GM12878 (cell line): ENCODE data around the gene CAPN9. TPM values are rescaled to one million over a fixed set of nuclear protein-coding genes. Genes with fewer than 3 reads are reported as not detected.

Experiments used
- ATAC-seq: fragments of 200-7000 bp; cut with Tn5 transposase; 3 replicates; pipeline ENCODE4 v1.9.1; 2020; ENCODE audit warnings: mild to moderate bottlenecking, moderate library complexity
- BruUV-seq: library from RNA; stranded (reverse); fragments of 400-500 nt; replicated peaks from 2 replicates; lab custom pipeline; 2021; lab: Mats Ljungman, UMichigan
- CTCF ChIA-PET: fragments of 300-600 bp; sonication (Branson Sonifier 250); formaldehyde crosslinking; extraction: SDS; loops from one replicate; lab custom pipeline; 2021; ENCODE audit warnings: inconsistent platforms; lab: Yijun Ruan, JAX
- POLR2A ChIA-PET: fragments of 350-600 bp; formaldehyde crosslinking; extraction: SDS; loops from one replicate; lab custom pipeline; 2021; ENCODE audit warnings: inconsistent platforms; lab: Charles Lee
- RAD21 ChIA-PET: fragments of 300-600 bp; sonication (Branson Sonifier 250); formaldehyde crosslinking; loops from one replicate; lab custom pipeline; 2023; ENCODE audit warnings: antibody characterized with exemption; ENCODE audit not compliant: unreplicated experiment; lab: Charles Lee
- SMC1A ChIA-PET: fragments of 300-600 bp; sonication (Branson Sonifier 250); formaldehyde crosslinking; loops from one replicate; lab custom pipeline; 2023; ENCODE audit not compliant: unreplicated experiment, uncharacterized antibody; lab: Charles Lee
- DNase-seq: peaks from one replicate; pipeline ENCODE4 v3.0.0-alpha.2; 2011; ENCODE audit warnings: low read depth, low spot score
- FAIRE-seq: peaks from 3 replicates; lab custom pipeline; 2011; peaks lifted over from hg19 to GRCh38; lab: Jason Lieb, UNC
- H2AFZ ChIP-seq: 2 replicates; pipeline ENCODE4 v1.6.0; 2011; ENCODE audit warnings: low read depth, low read length, control low read depth; ENCODE audit not compliant: control insufficient read depth
- H3K27ac ChIP-seq: 2 replicates; pipeline ENCODE4 v1.5.1; 2011; ENCODE audit warnings: control low read depth; ENCODE audit not compliant: control insufficient read depth, insufficient read depth
- H3K27me3 ChIP-seq, 2 experiments: replicated peaks in 1 of 2; 2 replicates each; pipeline versions ENCODE4 v1.6.0 to v1.6.1; 2011; ENCODE audit warnings: low read length in 1 of 2; ENCODE audit not compliant: control insufficient read depth in 2 of 2, insufficient read depth in 2 of 2
- H3K36me3 ChIP-seq, 2 experiments: 2 replicates each; pipeline ENCODE4 v1.5.1; 2011; ENCODE audit warnings: low read length in 1 of 2; ENCODE audit not compliant: control insufficient read depth in 2 of 2, insufficient read depth in 2 of 2
- H3K4me1 ChIP-seq: 2 replicates; pipeline ENCODE4 v1.6.1; 2011; ENCODE audit warnings: mild to moderate bottlenecking, low read length, moderate library complexity, mixed read lengths; ENCODE audit not compliant: control insufficient read depth, insufficient read depth
- H3K4me2 ChIP-seq: 2 replicates; pipeline ENCODE4 v1.6.0; 2011; ENCODE audit warnings: control low read depth; ENCODE audit not compliant: control insufficient read depth, insufficient read depth
- H3K4me3 ChIP-seq: fragments of 200-600 bp; sonication (generic); 2 replicates; pipeline ENCODE4 v1.5.1; 2016
- H3K79me2 ChIP-seq: 2 replicates; pipeline ENCODE4 v1.6.0; 2011; ENCODE audit warnings: low read length; ENCODE audit not compliant: control insufficient read depth, insufficient read depth
- H3K9ac ChIP-seq: 2 replicates; pipeline ENCODE4 v1.8.0; 2011; ENCODE audit warnings: low read length, control low read depth, mixed read lengths; ENCODE audit not compliant: control insufficient read depth, insufficient read depth
- H3K9me3 ChIP-seq: replicated peaks from 3 replicates; pipeline ENCODE4 v1.5.1; 2011; ENCODE audit warnings: mild to moderate bottlenecking, low read length; ENCODE audit not compliant: control insufficient read depth, insufficient read depth
- H4K20me1 ChIP-seq: 2 replicates; pipeline ENCODE4 v1.6.0; 2011; ENCODE audit not compliant: control insufficient read depth, insufficient read depth
- BCL3 ChIP-seq: IDR thresholded peaks from 2 replicates; pipeline ENCODE4 v1.6.1; 2011; ENCODE audit warnings: borderline replicate concordance, low read depth, mild to moderate bottlenecking, moderate library complexity, low read length; ENCODE audit not compliant: insufficient read depth, poor library complexity, severe bottlenecking
- EZH2 ChIP-seq: IDR thresholded peaks from 2 replicates; pipeline ENCODE4 v1.6.1; 2012; ENCODE audit warnings: low read depth, mild to moderate bottlenecking, control low read depth, inconsistent platforms, low read length, borderline replicate concordance; ENCODE audit not compliant: control insufficient read depth
- HDAC6 ChIP-seq: fragments of 200-600 bp; sonication (generic); IDR thresholded peaks from one replicate; pipeline ENCODE4 v1.8.0; 2017; ENCODE audit warnings: antibody characterized with exemption; ENCODE audit not compliant: unreplicated experiment
- MLLT1 ChIP-seq: fragments of 450-650 bp; IDR thresholded peaks from 2 replicates; pipeline ENCODE4 v1.6.1; 2016; ENCODE audit warnings: mild to moderate bottlenecking
- MXI1 ChIP-seq: fragments of 150-350 bp; IDR thresholded peaks from 2 replicates; pipeline ENCODE4 v1.6.1; 2011; ENCODE audit warnings: low read depth, mild to moderate bottlenecking, inconsistent platforms, low read length, improper control_type of control experiment
- PKNOX1 ChIP-seq: fragments of 450-650 bp; IDR thresholded peaks from 2 replicates; pipeline ENCODE4 v1.6.1; 2016; ENCODE audit warnings: mild to moderate bottlenecking
- POU2F2 ChIP-seq: IDR thresholded peaks from 3 replicates; pipeline ENCODE4 v1.6.1; 2011; ENCODE audit warnings: low read depth, mild to moderate bottlenecking, low read length, borderline replicate concordance
- RELB ChIP-seq: fragments of 450-650 bp; IDR thresholded peaks from 2 replicates; pipeline ENCODE4 v1.6.1; 2017; ENCODE audit warnings: low read depth, mild to moderate bottlenecking, moderate library complexity
- SKIL ChIP-seq: fragments of 450-650 bp; IDR thresholded peaks from 2 replicates; pipeline ENCODE4 v1.6.1; 2017; ENCODE audit warnings: mild to moderate bottlenecking, low read depth, inconsistent platforms; ENCODE audit not compliant: poor library complexity, severe bottlenecking
- ZBTB40 ChIP-seq: fragments of 450-650 bp; IDR thresholded peaks from 2 replicates; pipeline ENCODE4 v1.6.1; 2016; ENCODE audit warnings: mild to moderate bottlenecking, moderate library complexity, borderline replicate concordance
- ZNF217 ChIP-seq: fragments of 450-650 bp; IDR thresholded peaks from 2 replicates; pipeline ENCODE4 v1.6.1; 2017; ENCODE audit warnings: antibody characterized with exemption, mild to moderate bottlenecking
- WGBS: methylation state at CpG from one replicate; pipeline ENCODE4 v1.1.6; 2016; ENCODE audit warnings: low lambda C conversion rate; ENCODE audit not compliant: insufficient replicate concordance, insufficient coverage; ENCODE audit errors: missing lambda C conversion rate; 5-methylcytosine and 5-hydroxymethylcytosine counted together
- in situ Hi-C: fragments of 300-500 bp; cut with MboI; formaldehyde crosslinking; loops from 9 replicates; pipeline ENCODE4 v1.14.3; 2018; ENCODE audit warnings: mixed read lengths
- intact Hi-C: fragments of 100-400 bp; cut with micrococcal nuclease; formaldehyde crosslinking; loops from one replicate; pipeline ENCODE4 v1.14.2; 2022; ENCODE audit not compliant: unreplicated experiment
- polyA plus RNA-seq, 11 experiments: library from polyadenylated mRNA; depleted of rRNA in 4 of 11; unstranded in 6 of 11; stranded (reverse) in 5 of 11; fragments of >200 nt; fragmentation: Nextera tagmentation in 4 of 11; fragmentation: Illumina TruSeq in 1 of 11; extraction: Ambion mirVana in 4 of 11; extraction: Trizol in 1 of 11; gene quantifications; 1 replicate in 1 of 11; 2 replicates in 10 of 11; pipeline versions ENCODE4 v1.2.1 to v1.2.3, GENCODE V29; 2011 to 2016; ENCODE audit warnings: inconsistent platforms in 2 of 11, missing spikeins in 2 of 11, low read depth in 1 of 11
- total RNA-seq, 4 experiments: library from RNA; depleted of rRNA in 3 of 4; stranded (reverse); fragments of >200 nt in 3 of 4; fragmentation: Illumina TruSeq in 1 of 4; extraction: Trizol in 1 of 4; gene quantifications; 2 replicates each; pipeline versions ENCODE4 v1.2.1 to v1.2.3, GENCODE V29; 2013 to 2021

Gene CAPN9
- total and polyA plus RNA-seq, 10 of the 15 experiments (the other 5 are each of a cell fraction or from before 2014, with no cell fraction given): not detected

- ATAC-seq (no peak), DNase-seq (no peak), FAIRE-seq (no peak)
- ChIA-PET SMC1A (no interaction called here), RAD21 (no interaction called here), CTCF (no interaction called here), POLR2A (no interaction called here)
- no TSS peak for BruUV-seq
- 24% methylated on average over 8 of the region's 8 CpGs for WGBS
- intact Hi-C loops (no loop called here), in situ Hi-C loops (no loop called here)
- no peaks in the 10 kb centered on the region for H3K79me2 ChIP-seq
- H3K27ac ChIP-seq: no peak overlapping the region
- no peak overlapping the region for H3K4me3 ChIP-seq
- no peaks in the 10 kb centered on the region for H4K20me1 ChIP-seq
- H3K4me1 ChIP-seq: no peaks in the 10 kb centered on the region
- H3K27me3 ChIP-seq: peaks cover 0 to 3% of the 10 kb centered on the region in 2 experiments; a peak in 2 of 4 replicates
- H3K9me3 ChIP-seq: no peaks in the 10 kb centered on the region
- no peak overlapping the region for H3K4me2 ChIP-seq
- no peaks in the 10 kb centered on the region for H3K36me3 ChIP-seq
- no peak overlapping the region for H3K9ac ChIP-seq
- no peak overlapping the region for H2AFZ ChIP-seq
- no peak for TF ChIP-seq HDAC6
- no peak for TF ChIP-seq BCL3
- no peak for TF ChIP-seq ZNF217
- TF ChIP-seq SKIL: no peak
- TF ChIP-seq MXI1: no peak
- TF ChIP-seq MLLT1: no peak
- no peak for TF ChIP-seq POU2F2
- TF ChIP-seq ZBTB40: no peak
- TF ChIP-seq PKNOX1: no peak
- no peak for TF ChIP-seq EZH2
- no peak for TF ChIP-seq RELB
These were observed 33.7 kb upstream of the CAPN9 start for GRCh38 chr1:230713547-230713914.
